Breast epithelium (tissue), 4 donors: Measurements from ENCODE around the gene OAF. TPM values are rescaled to one million over a fixed set of nuclear protein-coding genes. Genes with fewer than 3 reads are reported as not detected.
A peak's percentile ranks its signal among the peaks of the same experiment; 100 is the strongest.

Experiments
- DNase-seq, 2 donors: peaks; one replicate each; pipeline ENCODE4 v3.0.0-alpha.2; 2019; ENCODE audit warnings: low spot score in 2 of 2
- H3K27ac ChIP-seq, 2 donors: fragments of 200-600 bp; sonication (generic) in 1 of 2; one replicate each; pipeline ENCODE4 v1.5.1; 2016 to 2019; ENCODE audit warnings: mild to moderate bottlenecking in 1 of 2
- H3K27me3 ChIP-seq, 2 donors: fragments of 200-600 bp; sonication (generic) in 1 of 2; one replicate each; pipeline versions ENCODE4 v1.5.1 to v1.6.0; 2017 to 2019; ENCODE audit warnings: control low read depth in 1 of 2, mild to moderate bottlenecking in 1 of 2
- H3K36me3 ChIP-seq: fragments of 200-600 bp; one replicate; pipeline ENCODE4 v1.5.1; 2019
- H3K4me1 ChIP-seq, 2 donors: fragments of 200-600 bp; sonication (generic); one replicate each; pipeline ENCODE4 v1.5.1; 2016 to 2019; ENCODE audit warnings: control low read depth in 1 of 2
- H3K4me3 ChIP-seq, 3 donors: fragments of 200-600 bp; sonication (generic); 1 replicate in 2 of 3; 2 replicates in 1 of 3; pipeline ENCODE4 v1.5.1; 2016 to 2019; ENCODE audit warnings: mild to moderate bottlenecking in 3 of 3, moderate library complexity in 2 of 3
- H3K9me3 ChIP-seq, 2 donors: fragments of 200-600 bp; sonication (generic) in 1 of 2; one replicate each; pipeline ENCODE4 v1.5.1; 2016 to 2019; ENCODE audit warnings: control low read depth in 1 of 2
- POLR2A ChIP-seq: fragments of 450-650 bp; IDR thresholded peaks from one replicate; pipeline ENCODE4 v1.6.1; 2016; ENCODE audit warnings: antibody characterized with exemption, mild to moderate bottlenecking, moderate library complexity
- POLR2AphosphoS5 ChIP-seq, 3 donors: sonication (generic); formaldehyde crosslinking; IDR thresholded peaks; one replicate each; pipeline ENCODE4 v1.6.1; 2017; ENCODE audit warnings: antibody characterized with exemption in 3 of 3
- intact Hi-C: fragments of 100-400 bp; cut with DNase I; formaldehyde crosslinking; loops from one replicate; pipeline ENCODE4 v1.15.1; 2023; ENCODE audit warnings: low total_unique reads
- total RNA-seq, 3 donors: library from RNA; depleted of rRNA; stranded (reverse); fragments of >200 nt; gene quantifications; one replicate each; pipeline ENCODE4 v1.1.0, GENCODE V29; 2016
- TF ChIP-seq, protein P1 (sequence below), 3 donors: fragments of 450-650 bp; IDR thresholded peaks; one replicate each; pipeline ENCODE4 v1.5.1; 2016 to 2017; ENCODE audit warnings: antibody characterized with exemption in 3 of 3, mild to moderate bottlenecking in 3 of 3, moderate library complexity in 3 of 3

The OAF gene
- total RNA-seq, 3 donors from 2014 or later: 19.8 to 35.1 (median 33.3) TPM

DNA sequence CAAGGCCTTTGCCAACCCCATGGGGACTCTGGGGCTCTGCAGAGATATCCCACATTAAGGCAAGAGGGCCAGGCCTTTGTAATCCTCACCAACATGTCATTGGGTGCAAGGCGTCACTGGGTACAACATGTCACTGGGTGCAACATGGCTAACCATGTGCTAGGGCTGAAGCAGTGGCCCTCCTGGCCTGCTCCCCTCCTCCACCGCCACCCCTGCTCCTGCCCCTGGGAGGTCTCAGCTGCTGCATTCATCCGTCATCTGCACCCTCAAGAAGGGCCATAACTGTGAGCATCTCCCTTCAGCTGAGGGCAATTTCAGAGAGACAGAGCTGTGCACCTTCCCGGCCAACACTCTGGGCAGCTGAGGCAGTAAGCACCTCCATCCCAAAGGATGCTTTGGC, 16.7 kb upstream of the OAF start:
- H3K4me3 ChIP-seq: no peak overlapping the region
- no peaks in the 10 kb centered on the region for H3K27me3 ChIP-seq
- H3K27ac ChIP-seq: no peak overlapping the region
- H3K36me3 ChIP-seq: no peaks in the 10 kb centered on the region
- no peak for TF ChIP-seq POLR2A
- no peak for TF ChIP-seq POLR2AphosphoS5 (IDR thresholded peaks at IDR 0.05)
- TF ChIP-seq, protein P1, sequence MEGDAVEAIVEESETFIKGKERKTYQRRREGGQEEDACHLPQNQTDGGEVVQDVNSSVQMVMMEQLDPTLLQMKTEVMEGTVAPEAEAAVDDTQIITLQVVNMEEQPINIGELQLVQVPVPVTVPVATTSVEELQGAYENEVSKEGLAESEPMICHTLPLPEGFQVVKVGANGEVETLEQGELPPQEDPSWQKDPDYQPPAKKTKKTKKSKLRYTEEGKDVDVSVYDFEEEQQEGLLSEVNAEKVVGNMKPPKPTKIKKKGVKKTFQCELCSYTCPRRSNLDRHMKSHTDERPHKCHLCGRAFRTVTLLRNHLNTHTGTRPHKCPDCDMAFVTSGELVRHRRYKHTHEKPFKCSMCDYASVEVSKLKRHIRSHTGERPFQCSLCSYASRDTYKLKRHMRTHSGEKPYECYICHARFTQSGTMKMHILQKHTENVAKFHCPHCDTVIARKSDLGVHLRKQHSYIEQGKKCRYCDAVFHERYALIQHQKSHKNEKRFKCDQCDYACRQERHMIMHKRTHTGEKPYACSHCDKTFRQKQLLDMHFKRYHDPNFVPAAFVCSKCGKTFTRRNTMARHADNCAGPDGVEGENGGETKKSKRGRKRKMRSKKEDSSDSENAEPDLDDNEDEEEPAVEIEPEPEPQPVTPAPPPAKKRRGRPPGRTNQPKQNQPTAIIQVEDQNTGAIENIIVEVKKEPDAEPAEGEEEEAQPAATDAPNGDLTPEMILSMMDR (IDR thresholded peaks at IDR 0.05): no peak
- no peaks in the 10 kb centered on the region for H3K9me3 ChIP-seq
- intact Hi-C loops: loop anchor here (5.0 kb wide), 1 partner anchor 157 kb away; no protein-coding TSS in a partner anchor
- no peaks in the 10 kb centered on the region for H3K4me1 ChIP-seq
- no peak for DNase-seq

DNA sequence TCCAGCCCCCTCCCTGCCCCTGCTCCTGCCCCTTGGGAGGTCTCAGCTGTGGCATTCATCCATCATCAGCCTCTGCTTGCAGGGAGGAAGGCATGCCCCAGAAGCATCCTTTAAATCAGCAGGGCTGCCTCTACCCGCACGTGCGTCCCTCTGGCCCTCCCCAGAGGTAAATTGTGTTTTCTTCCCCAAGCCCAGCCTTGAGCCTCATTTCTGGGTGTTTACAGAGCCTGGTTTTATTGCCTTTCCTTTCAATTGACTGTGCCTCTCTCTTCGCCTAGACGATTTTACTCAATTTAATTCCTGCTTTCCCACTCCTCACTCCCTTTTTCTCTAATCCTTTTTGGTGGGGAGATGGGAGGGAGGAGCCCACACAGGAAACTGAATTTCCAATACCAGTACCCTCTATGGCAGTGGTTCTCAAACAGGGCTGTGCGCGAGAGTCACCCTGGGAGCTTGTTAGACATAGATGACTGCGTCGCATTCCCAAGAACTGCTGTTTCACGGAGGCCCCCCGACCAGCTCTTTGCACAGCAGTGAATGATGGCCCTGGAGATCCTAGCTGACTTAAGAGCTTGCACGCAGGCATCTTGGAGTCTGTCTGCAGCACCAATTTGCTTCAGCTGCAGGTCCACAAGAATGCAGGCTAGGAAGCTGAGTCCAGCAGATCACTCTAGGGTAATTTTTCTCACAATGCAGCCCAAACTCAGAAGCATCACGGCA, 15.1 kb upstream of the OAF start:
- Histone ChIP-seq H3K27me3 (no peaks in the 10 kb centered on the region), H3K36me3 (no peaks in the 10 kb centered on the region), H3K4me1 (no peaks in the 10 kb centered on the region), H3K27ac (no peak overlapping the region), H3K4me3 (no peak overlapping the region), H3K9me3 (no peaks in the 10 kb centered on the region)
- TF ChIP-seq, protein P1 (IDR thresholded peaks at IDR 0.05): no peak
- DNase-seq: no peak
- intact Hi-C loops: no loop called here

DNA sequence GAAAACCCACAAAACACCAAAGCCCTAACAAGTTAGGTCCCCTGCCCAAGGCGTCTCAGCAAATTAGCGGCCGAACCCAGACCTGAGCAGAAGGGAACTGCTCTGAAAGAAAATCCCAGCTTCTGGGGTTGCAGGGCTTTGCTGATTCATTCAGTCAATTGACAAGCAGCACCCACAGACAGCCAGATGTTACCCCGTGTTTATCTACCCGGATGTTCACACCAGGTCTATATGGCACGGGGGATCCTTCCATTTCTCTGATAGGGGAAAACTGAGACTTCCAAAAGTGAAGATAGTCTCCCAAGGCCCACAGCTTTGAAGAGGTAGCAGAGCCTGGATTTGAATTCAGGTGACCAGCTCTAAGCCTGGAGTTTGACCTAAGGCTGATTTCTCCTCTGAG, 14.0 kb upstream of the OAF start:
- H3K27ac ChIP-seq: peak overlapping the region in 1 of 2 donors; percentile 43
- no peaks in the 10 kb centered on the region for H3K4me1 ChIP-seq
- intact Hi-C loops: no loop called here
- no peak for TF ChIP-seq POLR2A
- TF ChIP-seq, protein P1 (IDR thresholded peaks at IDR 0.05): no peak
- TF ChIP-seq POLR2AphosphoS5 (IDR thresholded peaks at IDR 0.05): no peak
- no peaks in the 10 kb centered on the region for H3K27me3 ChIP-seq
- H3K36me3 ChIP-seq: no peaks in the 10 kb centered on the region
- DNase-seq: no peak
- H3K9me3 ChIP-seq: no peaks in the 10 kb centered on the region
- no peak overlapping the region for H3K4me3 ChIP-seq

DNA sequence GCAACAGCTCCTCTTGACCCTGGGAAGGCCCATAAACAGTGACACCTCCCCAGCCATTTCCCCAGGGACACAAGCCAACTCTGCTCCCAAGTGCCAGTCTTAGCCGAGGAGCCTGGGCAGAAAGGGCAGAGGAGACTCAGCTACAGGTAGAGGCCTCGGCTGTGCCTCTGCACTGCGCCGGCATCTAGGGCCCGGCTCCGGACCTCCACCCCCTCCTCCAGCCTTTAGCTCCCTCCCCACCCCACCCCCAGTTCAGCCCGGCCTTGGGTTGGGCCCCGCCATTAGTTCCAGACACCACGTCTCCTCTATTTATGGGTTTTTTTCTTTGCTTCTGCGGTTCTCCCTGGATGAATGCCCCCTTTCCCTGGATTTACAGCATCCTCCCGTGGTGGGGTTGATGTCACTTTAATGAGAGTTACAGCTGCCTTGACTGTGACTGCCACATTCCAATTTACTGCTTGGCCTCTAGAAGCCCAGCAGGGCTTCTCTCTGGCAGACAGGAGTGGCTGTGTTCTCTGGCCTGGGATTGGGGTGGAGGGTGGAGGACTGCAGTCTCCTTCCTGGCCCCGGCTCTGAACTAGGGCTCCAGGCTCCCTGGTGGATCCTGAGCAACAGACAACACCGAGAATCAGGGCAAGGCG, 13.5 kb upstream of the OAF start:
- H3K9me3 ChIP-seq: no peaks in the 10 kb centered on the region
- H3K27me3 ChIP-seq: no peaks in the 10 kb centered on the region
- no peak for TF ChIP-seq POLR2AphosphoS5 (IDR thresholded peaks at IDR 0.05)
- TF ChIP-seq POLR2A: no peak
- TF ChIP-seq, protein P1 (IDR thresholded peaks at IDR 0.05): no peak
- H3K36me3 ChIP-seq: no peaks in the 10 kb centered on the region
- DNase-seq: no peak
- H3K27ac ChIP-seq: peak overlapping the region in 1 of 2 donors; percentile 43
- H3K4me3 ChIP-seq: no peak overlapping the region
- no peaks in the 10 kb centered on the region for H3K4me1 ChIP-seq
- intact Hi-C loops: no loop called here

DNA sequence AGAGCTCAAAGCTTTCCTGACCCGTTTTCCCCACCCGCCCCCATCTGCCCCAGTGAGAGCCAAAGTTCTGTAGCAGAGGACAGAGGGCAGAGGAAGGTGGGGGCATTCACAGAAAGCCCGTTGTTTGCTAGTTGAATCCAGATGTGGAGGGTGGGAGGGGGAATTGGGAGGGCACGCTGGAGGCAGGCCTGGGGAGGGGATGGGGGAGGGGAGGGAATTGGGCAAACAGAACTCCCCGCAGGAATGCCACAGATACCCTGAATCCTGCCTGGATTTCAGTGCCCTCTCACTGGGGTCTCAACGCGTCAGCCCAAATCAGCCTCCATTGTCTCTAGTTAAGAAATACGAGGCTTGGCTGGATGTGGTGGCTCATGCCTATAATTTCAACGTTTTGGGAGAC, 12.9 kb upstream of the OAF start:
- TF ChIP-seq, protein P1 (IDR thresholded peaks at IDR 0.05): no peak
- TF ChIP-seq POLR2AphosphoS5 (IDR thresholded peaks at IDR 0.05) (no peak), POLR2A (no peak)
- intact Hi-C loops: no loop called here
- H3K4me3 ChIP-seq: no peak overlapping the region
- H3K27ac ChIP-seq: peak overlapping the region in 1 of 2 donors; percentile 43
- H3K27me3 ChIP-seq: no peaks in the 10 kb centered on the region
- H3K9me3 ChIP-seq: no peaks in the 10 kb centered on the region
- no peak for DNase-seq
- H3K4me1 ChIP-seq: no peaks in the 10 kb centered on the region
- H3K36me3 ChIP-seq: no peaks in the 10 kb centered on the region
